HG02943 (cell line): ENCODE data around the gene ADM5.

ENCODE experiments used
- ATAC-seq: cut with Tn5 transposase; IDR thresholded peaks from one replicate; pipeline ENCODE4 v1.9.1; 2021; ENCODE audit warnings: mild to moderate bottlenecking, low read depth, moderate library complexity; ENCODE audit not compliant: unreplicated experiment

ADM5 gene

DNA sequence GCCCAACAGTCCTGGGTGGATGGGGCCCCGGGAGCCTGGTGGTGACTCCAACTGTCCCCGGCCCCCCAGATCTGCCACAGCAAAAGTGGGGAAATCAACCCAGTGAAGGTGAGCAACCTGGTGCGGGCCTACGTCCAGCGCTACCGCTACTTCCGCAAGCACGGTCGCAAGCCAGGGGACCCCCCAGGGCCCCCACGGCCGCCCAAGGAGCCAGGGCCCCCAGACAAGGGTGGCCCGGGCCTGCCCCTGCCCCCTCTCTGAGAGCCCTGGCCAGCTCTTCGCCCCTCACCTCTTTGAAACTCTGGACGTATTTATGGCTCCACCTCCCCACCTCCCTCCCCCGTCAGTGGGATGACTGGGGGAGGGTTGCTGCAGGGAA is 31.3 kb upstream of the ADM5 start:
- no peak for ATAC-seq

DNA sequence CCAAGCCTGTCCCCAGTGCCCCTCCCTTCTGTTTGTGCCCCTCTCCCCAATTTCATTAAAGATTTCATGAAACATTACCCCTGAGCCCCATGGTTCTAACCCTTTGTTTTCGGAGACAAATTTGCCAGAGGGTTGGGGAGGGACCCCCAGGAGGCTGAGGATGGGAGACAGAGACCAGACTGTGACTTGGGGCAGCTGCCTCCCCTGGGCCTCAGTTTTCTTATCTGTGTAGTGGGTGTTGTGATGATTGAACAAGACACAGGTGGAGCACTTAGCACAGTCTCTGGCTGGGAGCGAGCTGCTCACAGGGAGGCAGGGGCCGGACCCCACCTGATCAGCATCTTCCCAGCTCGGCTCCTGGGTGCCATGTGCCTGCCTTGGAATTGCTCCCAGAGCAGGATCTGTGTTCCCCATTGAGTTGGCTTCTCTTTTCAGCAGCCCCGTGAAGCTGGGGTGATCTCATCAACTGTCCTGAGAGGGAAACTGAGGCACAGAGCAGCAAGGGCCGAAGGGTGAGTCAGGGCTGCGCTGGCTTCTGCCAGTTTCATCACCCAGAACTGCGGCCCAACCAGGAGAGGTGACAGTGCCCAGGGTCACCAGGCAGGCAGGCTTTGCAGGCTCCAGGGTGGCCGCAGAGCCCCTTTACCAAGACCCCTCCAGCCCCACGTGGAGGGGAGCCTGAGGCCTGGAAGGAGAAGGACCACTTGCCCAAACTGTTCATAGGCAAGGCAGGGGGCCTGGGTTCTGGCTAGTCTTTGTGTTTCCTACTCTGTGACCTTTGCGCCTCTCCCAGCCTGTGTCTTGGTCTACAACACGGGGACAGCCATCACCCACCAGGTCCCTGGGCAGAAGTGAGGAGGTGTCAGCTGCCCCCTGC is 30.6 kb upstream of the ADM5 start:
- ATAC-seq = no peak

DNA sequence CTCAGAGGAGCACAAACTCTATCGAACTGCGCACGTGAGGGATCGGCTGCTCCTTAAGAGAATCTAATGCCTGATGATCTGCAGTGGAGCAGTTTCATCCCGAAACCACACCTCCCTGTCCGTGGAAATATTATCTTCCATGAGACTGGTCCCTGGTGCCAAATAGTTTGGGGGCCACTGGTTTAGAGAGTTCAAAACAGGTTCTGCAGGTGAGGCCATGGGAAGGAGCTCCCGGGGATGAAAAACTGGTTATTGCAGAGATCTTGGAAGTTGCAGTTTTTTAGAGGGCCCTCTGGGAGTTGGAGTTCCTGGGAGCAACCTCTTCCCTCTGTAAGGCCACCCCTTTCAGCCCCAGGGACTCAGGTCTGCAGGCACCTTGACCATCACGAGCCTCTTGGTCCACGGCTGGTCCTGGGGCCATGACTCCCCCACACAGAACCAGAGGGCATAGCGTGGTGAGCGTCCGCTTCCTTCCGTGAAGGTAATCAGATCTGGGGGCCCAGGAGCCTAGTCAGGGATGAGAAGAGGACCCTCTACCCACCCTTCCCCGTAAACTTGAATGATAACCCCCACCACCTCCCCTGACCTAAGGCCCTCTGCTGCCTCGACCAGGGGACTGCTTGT is 28.9 kb upstream of the ADM5 start:
- no peak for ATAC-seq

DNA sequence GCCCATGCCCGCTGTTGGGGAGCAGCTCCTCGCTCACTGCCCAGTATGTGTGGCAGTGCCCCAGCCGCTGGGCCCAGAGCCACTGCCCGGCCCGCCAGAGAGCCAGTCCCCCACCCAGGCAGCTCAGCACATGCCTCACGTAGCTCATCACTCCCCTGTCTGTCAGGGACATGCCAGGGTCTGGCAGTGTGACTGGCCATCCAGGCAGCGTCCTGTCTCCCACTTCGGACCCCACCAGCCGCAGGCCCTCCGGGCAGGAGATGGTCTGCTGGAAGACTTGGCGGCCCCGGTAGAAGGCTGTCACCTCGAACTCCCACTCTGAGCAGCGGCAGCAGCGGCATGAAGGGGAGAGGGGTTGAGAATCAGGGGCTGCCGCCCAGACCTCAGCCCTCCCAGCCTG is 27.4 kb upstream of the ADM5 start:
- no peak for ATAC-seq

DNA sequence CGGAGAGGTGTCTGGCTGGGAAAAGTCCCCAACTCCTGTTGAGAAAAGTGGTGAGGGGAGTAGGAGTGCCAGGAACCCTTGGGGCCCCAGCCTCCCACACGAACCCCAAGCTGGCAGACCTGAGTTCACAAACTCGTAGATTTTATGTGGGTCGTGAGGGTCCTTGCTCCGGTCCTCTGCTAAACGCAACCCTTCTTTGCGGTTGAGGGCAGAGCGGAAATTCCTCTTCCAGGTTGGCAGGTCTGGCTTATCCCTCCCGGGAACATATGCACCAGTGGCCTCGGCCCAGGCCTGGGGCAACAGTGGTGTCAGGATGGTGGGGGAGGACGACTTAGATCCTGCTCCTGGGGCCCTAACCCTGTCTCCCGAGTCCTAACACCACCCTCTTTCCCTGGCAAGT is 26.2 kb upstream of the ADM5 start:
- no peak for ATAC-seq

DNA sequence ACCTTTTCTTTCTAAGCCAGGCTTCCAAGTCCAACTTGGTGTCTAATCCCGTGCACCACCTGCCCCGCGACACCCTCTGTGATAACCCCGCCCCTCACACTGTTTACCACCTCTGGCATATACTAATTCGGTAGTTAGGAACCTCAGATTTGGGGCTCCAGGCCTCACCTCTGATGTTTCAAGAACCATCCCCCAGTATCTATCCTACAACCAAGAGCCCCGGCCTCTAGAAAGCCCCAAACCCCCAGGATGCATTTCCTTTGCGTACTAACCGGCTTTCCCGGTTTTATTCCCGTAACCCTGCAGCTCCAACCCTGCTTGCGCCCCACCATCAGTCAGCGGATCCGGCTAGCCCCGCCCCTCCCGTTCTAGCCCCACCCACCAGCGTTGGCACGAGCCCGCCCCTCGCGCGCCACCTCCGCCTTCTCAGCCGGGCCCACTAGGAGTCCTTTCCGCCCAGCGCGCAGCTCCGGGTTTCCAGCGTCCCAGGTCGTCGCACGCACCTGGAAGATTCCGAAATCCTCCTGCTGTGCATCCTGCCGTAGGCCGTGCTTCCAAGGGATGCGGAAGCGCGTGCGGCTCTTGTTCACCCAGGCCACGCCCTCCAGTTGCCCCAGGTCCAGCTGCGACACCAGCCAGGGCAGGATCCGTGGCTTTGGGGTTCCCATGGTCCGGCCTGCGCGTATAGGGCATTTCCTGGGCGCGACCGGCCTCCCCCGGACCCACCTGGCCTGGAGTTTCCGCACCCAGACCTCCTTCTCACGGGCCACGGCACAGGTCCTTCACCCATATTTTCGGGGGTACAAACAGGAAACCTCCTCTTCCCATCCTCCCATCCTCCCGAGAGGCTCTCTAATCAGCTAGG is 25.0 kb upstream of the ADM5 start:
- ATAC-seq = no peak

DNA sequence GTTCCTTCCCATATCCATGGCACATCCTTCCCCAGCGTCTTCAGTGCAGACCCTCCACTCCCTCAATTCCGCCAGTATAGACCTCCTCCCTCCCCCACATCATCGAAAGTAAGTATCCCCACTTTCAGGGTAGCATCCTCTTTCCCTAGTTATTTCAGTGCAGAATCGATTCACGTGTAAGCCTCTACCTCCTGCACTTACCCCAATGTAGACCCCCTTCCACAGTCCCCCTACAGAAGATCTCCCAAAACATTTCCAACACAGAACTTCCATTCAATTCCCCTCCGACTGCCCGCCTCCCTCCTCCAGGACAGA is 24.4 kb upstream of the ADM5 start:
- ATAC-seq = no peak

DNA sequence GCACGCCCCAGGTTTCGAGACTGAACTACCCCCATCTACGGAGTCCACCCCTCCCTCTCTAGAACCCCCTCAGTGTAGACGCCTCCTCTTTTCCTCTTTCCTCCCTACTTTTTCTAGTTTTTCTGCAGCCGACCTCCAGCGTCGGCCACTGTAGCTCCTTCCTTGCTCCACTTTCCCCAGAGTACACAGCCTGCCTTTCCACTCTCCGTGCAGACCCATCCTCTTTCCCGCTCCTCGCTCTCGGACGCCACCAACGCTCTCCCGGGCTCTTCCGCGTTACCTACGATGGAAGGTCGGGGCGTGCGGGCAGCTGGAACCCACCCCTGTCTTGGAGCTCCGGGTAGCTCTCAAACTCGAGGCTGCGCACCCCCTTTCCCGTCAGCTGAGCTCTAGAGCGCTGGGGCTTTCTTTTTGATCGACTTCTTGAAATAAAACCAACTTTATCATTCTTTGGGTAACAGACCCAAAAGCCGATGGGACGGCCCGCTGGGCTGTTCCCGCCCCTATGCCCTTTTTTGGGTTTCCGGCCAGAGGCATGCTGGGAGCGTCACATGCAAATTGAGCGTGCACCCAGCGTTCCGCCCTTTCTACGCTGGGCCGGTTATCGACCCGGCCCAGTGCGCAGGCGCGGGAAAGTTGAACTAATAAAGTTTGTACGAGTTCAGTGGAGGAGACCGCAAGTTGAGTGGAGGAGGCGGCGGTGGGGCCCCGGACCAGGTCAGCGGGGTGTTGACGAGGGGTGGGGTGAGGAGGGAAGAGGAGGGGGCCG is 23.9 kb upstream of the ADM5 start, which contains the start of the genes BCL2L12 and IRF3:
BCL2L12 (plus strand) TSS at position 583 of the 769 bp plus-strand sequence. CDS start 760 bp downstream, outside the sequence.
IRF3 (minus strand) TSS at position 507 of the 769 bp plus-strand sequence. CDS start 1,019 bp downstream, outside the sequence.
- peak; percentile 79 for ATAC-seq

DNA sequence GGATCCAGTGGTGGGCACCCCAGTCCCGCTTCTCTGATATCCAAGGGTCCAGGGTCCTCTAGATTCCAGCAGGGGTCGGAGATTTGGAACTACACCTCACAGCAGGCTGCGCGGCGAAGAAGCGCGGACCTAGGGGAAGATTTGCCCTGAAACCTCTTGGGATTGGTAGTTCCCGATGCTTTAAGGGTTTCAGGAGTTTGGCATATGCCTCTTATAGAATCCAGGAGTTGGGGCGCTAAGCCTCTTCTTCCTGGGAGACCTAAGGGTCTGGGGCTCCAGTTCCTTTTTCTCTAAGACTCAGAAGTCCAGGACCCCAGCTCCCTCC is 23.3 kb upstream of the ADM5 start:
- ATAC-seq = no peak

DNA sequence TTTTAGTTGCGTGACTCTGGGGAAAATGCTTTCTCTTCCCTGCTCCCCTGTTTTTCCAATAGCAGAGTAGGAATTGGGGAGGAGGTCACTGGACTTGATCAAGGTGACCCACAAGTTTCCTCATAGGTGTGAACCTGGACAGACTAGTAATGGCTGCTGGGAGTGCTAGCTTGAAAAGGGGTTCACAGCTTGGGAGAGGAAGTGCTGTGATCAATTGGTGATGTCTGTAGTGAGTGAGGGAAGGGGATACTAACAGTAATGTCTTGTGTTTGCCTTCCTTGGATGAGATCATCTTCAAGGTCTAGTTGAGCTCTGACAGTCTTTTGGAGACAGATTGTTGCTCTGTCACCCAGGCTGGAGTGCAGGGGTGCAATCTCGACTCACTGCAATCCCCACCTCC is 21.9 kb upstream of the ADM5 start:
- ATAC-seq = no peak

DNA sequence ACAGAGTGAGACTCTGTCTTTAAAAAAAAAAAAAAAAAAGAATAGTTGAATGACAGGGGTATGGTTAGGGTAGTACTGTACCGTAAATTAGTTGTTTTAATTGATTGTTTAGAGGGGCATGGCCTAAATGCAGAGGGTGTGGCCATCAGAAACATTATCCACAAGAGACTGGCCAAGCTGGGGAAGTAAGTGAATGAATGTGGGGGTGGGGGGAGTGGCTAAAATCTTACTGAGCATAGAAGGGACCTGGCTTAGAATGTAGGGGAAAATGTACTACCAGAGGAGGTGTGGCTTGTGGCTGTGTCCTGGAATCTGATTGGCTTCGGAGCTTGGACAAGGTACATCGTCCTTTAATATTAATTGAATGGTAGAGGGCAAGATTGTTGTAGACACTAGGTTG is 19.9 kb upstream of the ADM5 start:
- no peak for ATAC-seq

DNA sequence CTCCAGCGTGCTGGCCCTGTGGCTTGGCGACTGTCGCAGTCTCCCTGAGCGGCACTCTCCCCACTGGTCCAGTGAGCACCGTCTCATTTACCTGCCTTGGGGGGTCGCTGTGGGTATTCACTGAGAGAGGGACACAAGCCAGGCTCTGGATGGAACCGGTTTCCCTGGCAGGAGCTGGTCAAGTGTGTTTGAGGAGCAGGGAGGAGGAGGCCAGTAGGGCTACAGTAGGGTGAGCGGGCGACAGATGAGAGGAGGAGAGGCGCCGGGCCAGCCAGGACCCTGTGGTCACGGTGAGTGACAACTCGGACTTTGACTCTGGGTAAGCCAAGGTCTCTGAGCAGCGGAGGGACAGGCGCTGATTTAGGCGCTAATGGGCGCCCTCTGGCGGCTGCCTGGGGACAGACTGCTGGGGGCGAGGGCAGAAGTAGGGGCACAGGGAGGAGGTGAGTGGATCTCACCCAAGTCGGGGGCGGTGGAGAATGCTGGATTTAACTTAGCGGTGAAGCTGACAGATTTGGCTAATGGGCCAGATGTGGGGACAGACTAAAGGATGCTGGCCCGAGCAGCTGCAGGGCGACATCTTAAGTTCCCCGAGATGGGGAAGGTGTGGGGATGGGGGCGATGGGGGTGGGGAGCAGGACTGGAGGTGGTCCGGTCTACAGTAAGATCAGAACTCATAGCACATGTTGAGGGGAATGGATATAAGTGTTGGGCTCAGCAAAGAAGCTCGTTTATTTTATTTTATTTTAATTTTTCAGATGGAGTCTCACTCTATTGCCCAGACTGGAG is 17.1 kb upstream of the ADM5 start:
- no peak for ATAC-seq

DNA sequence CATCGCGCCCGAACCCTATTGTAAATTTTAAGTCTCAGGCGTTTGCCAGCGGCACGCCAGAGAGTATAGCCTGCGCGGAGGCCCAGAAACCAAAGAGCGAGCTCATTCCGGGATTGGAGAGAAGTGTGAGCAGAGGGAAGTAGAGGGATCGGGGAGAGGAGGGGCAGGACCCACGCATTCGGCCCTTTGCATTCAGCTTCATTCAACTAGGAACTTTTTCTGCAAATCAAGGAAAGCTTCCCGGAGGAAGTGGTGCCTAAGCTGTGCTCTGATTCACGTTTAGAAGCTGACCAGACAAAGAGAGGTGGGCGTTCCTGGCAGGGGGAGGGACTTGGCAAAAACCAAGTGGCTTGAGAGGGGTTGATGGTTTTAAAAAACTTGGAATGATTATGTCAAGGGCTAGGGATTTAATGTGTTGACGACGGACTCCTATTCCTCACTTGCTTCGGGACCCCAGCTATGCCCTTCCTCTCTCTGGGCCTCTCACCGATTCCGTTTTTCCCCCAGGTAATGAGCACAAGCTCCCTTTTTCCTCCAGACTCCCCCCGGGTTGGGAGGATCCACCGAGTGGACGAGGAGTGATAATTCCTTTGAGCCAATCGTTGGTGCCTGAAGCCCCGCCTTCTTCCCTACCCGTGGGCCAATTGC is 13.1 kb upstream of the ADM5 start:
- ATAC-seq = no peak

DNA sequence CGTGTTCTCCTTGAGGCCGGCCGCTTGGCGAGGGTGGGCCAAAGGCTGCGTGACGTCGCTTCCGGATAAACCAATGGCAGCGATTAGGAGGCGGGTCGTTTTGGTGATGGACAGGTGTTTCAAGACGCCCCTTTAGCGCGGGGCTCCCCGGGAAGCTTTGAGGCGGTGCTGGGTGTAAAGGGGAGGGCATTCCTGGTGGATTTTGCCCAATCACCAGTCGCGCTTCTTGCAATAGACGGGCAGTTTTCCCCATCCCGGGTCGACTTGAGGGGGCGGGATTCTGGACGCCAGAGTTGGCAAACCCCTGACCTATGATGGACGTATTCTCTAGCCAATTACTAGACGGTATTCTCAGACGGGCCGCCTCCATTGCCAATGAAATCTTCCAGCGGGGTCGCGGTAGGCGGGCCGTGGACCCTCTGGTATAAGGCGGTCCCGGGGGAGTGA is 12.6 kb upstream of the ADM5 start:
- peak; percentile 60 for ATAC-seq

DNA sequence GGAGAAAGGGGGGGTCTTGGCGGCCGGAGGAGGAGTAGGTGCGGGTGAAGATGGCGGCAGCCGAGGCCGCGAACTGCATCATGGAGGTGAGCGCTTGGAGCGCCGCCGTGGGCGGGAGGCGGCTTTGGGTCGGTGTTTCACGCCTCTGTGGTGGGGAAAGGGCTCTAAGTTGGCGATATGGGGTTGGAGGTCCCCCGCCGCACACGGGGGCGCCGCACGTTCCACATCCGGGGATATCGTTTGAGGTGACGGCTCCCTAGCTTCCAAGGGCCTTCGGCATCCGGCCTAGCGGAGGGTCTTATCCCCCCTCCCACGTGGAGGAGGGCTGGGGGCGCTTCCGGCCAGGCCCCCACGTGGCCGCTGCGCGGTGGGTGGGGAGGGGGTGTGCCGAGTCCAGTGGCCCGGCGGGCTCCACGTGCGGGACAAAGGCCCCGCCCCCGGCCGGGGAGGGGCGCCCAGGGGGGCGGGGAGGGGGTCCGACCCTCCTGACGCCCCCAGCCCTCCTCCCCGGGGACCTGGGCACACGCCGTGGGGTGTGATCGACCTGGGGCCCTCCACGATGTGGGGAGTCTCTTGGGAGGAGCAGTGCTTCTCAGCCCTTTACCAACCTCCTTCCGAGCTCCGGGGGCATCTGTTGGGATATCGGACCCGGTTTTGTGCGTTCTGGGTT is 12.0 kb upstream of the ADM5 start, which contains the start of gene PRMT1:
PRMT1 (plus strand) TSS at position 41 of the 670 bp plus-strand sequence; CDS start at position 51, 10 bp downstream.
- ATAC-seq = no peak

DNA sequence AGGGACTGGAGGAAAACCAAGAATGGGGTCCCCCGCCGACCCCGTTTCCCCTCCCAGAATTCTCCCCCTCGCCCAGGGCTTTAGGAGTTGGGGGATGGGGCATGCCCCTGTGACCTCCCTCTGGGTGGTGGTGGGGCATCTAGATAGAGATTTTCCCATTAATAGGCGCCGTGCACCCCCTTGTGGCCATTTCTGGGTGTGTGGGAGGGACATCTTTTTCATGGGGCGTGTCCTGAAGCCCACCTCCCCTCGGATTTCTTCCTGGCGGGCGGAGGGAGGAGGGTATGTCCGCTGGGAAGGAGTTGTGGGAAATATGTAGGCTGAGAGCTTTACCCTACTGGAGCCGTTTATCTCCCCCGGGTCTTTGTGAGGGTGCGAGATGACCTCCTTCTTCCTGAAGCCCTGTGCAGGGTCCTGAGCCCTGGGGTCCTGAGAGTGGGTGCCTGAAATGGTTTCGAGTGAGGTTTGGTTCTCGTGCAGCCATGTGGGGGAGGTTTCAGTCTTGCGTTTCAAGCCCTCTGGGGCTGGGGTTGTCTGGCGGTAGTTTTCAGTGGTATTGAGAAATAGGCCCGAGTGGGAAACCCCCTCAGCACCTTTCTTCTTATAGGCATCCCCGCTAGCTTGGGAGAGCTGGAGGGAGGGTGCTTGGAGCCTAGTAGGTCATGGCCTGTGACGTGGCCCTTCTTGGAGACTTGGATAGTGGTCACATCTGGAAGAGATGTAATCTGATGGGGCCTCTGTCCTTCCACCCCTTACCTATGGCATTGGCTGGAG is 11.3 kb upstream of the ADM5 start:
- no peak for ATAC-seq

DNA sequence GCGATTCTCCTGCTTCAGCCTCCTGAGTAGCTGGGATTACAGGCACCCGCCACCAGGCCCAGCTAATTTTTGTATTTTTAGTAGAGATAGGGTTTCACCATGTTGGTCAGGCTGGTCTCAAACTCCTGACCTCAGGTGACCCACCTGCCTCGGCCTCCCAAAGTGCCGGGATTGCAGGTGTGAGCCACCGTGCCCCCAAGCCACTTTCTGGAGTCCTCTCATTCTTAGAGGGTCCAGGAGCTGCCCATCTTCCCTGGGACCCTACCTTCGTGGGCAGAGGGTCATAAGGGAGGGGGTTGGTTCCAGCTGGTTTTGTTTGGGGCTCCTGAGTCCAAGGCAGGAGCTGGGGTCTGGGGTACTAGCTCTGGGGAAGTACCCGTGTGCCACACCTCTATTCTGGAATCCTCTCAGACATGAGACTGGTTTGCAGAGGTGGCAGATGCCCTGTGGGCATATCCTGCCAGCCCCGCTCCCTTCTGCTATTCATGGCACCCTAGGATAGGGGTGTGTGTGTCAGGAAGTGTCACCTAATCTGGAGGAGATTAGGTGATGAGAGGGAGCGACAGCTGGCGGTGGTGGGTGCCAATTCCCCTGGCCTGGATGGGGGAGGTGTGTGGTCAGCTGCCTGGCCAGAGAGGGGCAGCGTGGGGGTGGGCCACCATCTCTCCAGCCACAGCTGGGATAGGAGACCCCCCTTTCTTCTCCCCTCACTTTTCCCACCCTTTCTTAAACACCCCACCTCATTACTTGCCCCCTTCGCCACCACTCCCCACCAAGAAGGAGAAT is 10.2 kb upstream of the ADM5 start:
- ATAC-seq = no peak
